GM18502 (cell line): ENCODE measurements around the gene RSPH6A.

ENCODE experiments used
- ATAC-seq: cut with Tn5 transposase; IDR thresholded peaks from one replicate; pipeline ENCODE4 v1.9.1; 2021; ENCODE audit warnings: mild to moderate bottlenecking; ENCODE audit not compliant: unreplicated experiment, poor library complexity

The RSPH6A gene

GRCh38 chr19:45782162-45782691 lies 32.9 kb downstream of the RSPH6A start, which contains the start of gene DMPK:
Gene DMPK, minus strand, starts transcription at chr19:45782490. Its CDS starts 138 bp downstream, at chr19:45782352.
- ATAC-seq: no peak

GRCh38 chr19:45781214-45782161 lies 33.6 kb downstream of the RSPH6A start:
- no peak for ATAC-seq

DNA sequence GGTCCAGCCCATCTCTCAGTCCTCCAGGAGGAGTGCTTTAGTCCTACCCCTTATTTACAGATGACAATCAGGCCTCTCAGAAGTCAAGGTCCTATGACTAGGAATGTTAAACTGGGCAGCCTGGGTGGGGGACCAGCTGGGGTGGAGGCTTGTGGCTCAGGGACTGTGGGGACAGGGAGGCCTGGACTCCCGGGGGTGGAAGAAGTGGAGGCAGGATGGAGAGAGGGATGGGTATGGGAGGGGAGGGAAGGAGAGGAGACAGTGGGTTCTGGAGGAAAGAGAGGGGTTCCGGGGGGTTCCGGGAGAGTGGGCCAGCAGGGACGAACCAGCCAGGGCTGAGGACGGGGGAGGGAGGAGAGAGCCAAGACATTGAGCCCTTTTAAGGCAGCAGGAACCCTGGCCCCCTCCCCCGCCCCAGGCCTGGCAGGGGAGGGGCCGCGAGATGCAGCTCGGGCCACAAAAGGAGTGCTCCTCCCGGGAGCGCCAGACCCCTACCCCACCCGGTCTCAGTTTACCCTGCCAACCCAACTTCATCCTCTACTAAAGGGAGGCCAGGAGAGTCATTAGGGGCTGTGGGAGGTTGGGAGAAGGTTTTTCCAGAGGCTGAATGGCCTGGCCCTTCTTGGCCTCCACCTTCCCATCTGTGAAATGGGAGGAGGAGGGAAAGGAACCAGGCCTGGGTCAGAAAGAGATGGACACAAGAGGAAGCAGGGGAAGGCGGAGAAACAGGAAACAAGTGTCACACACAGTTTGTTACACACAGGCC lies 34.5 kb downstream of the RSPH6A start:
- no peak for ATAC-seq

DNA sequence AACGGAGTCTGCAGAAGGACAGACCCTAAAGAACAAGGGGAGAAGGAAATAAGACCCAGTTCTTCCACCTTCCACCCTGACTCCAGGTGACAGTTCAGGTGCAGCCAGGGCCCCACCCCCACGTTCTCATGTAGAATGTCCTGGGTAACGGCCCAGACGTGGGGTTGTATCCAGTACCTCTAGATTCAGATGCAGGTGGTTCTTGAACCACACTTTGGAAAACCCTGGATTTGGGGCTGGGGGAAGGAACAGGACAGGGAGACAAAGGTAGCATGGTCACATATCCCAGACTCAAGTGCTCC lies 35.0 kb downstream of the RSPH6A start:
- no peak for ATAC-seq

DNA sequence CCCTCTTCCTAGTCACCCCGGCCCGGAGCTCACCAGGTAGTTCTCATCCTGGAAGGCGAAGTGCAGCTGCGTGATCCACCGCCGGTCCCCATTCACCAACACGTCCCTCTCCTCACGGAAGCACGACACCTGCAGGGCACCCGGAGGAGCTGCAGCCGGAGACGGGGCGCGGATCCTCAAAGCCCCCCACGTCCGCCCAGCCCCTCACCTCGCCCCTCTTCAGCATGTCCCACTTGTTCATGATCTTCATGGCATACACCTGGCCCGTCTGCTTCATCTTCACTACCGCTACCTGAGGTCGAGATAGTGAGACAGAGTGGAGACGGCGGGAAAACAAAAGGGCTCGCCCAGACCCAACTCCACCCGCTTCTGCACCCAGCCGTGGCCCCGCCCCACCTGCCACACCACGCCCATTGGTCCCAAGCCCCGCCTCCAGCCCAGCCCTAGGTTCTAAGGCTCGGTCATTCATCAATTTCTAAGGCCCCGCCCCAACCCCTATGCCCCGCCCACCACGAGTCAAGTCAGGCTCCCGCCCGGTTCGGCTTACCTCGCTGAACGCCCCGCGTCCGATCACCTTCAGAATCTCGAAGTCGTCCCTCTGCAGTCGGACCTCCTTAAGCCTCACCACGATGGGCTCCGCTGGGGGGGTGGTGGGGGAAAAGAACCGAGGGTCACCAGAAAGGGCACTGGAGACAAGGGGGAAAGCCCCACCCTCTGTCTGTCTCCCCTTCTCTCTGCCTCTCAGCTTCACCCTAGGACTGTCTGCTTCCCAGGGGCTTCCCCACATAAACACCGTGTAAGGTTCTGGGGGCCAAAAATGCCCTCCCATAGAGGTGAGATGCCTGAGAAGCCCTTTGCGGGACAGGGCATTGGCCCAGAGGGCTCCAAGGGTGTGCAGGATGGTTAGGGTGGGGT lies 35.6 kb downstream of the RSPH6A start:
- peak; percentile 76 for ATAC-seq

DNA sequence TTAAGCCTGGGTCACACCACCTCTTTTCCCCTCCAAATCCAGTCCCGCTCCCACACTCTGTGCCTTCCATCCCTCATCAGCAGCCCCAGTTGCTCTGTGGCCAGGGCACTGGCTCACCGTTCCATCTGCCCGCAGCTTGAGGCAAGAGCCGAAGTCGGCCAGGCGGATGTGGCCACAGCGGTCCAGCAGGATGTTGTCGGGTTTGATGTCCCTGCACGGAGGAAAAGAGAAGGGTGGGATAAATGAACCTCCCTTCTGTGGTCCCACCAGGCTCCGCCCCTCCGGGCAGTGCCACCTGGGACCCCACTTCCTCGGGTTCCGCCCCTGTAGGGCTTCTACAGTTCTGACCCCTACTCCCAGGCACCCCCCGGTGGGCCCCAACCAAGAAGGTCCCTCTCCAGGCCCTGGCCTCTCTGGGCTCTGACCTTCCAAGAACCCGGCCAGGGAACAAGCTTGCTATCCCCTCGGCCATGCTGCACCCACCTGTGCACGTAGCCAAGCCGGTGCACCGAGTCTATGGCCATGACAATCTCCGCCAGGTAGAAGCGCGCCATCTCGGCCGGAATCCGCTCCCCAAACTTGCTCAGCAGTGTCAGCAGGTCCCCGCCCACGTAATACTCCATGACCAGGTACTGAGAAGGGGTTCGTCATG lies 37.0 kb downstream of the RSPH6A start:
- no peak for ATAC-seq

GRCh38 chr19:45777395-45777961 lies 37.6 kb downstream of the RSPH6A start:
- ATAC-seq: no peak

GRCh38 chr19:45774765-45775164 lies 40.3 kb downstream of the RSPH6A start:
- ATAC-seq: no peak

GRCh38 chr19:45773384-45773783 lies 41.7 kb downstream of the RSPH6A start:
- ATAC-seq: no peak

DNA sequence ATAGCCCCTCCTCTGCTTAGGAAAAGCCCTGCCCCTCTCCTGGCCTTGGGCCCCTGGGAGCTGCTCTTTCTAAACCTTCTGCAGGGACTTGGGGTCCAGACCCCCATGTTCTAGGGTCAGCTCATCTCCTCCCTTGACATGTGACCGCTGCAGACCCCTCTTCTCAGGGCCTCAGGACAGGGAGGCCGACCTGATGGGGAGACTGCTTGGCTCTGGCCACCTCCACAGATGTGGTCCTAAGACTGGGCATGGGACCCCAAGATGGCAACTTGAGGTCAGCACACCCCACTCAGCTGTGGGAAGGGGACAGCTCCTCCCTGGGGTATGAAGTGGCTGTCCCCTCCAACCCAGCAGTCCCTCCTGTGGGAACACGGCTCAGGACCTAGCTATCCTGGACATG lies 42.2 kb downstream of the RSPH6A start:
- no peak for ATAC-seq

DNA sequence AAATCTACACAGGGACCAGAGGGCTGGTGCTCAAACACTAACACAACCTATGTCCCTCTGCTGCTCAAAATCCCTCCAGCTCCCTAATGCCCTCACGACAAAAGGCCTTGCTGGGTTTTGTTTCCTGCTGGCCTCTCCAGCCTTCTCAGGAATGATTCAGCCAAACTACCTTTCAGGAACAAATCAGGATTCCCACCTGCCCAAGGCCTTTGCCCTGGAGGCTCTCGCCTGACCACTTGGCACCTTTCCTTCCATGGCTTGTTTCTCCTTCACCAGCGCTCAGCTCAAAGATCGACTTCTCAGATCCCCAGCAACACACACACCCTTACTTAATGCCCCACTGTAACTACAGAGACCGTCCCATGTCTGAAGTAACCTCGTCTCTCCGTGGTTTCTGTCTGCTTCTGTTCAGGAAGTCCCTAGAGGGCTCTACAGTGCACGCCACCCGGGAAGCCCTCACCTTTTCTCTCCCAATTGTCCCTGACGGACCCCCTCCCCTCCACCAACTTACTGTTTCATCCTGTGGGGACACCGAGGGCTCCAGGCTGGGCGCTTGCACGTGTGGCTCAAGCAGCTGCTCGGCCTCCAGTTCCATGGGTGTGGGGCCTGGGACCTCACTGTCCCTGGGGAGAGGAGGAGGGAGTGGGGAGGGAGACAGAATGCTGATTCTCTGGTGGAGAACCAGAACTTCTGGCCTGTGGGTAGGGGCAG lies 42.8 kb downstream of the RSPH6A start:
- no peak for ATAC-seq

DNA sequence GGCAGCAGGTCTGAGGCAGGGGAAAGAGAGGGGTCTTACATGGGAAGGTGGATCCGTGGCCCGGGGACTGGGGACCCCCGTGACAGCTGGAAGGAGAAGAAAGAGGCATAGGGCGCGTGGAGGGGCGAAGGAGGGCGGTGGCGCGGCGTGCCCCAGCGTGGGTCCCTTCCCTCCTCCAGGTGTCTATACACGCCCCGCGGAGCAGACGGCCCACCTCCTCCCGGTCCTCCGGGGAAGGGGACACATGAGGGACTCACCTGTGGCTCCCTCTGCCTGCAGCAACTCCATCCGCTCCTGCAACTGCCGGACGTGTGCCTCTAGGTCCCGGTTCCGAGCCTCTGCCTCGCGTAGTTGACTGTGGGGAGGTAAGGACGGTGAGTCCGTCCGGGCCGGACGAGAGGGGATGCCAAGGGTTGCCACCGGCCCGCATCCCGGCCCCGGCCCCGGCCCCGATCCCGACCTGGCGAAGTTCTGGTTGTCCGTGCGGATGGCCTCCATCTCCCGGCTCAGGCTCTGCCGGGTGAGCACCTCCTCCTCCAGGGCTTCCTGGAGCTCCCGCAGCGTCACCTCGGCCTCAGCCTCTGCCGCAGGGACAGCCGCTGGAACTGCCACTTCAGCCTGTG lies 43.7 kb downstream of the RSPH6A start:
- ATAC-seq: no peak

DNA sequence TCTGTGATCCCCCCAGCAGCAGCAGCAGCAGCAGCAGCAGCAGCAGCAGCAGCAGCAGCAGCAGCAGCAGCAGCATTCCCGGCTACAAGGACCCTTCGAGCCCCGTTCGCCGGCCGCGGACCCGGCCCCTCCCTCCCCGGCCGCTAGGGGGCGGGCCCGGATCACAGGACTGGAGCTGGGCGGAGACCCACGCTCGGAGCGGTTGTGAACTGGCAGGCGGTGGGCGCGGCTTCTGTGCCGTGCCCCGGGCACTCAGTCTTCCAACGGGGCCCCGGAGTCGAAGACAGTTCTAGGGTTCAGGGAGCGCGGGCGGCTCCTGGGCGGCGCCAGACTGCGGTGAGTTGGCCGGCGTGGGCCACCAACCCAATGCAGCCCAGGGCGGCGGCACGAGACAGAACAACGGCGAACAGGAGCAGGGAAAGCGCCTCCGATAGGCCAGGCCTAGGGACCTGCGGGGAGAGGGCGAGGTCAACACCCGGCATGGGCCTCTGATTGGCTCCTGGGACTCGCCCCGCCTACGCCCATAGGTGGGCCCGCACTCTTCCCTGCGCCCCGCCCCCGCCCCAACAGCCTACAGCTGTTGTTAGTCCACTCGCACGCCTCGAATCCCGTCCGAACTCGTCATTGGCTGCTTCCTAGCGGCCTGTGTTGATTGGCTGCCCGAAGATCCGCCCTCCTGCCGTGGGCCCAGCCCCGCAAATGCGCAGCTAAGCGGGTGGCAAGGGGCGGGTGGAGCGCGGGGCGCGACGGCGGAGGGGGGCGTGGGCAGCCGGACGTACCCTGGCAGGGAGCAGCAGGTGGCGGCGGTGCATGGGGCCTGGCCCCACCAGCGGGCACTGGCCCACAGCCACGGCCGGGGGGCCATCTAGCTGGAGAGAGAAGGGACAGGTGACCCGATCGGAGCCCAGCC lies 44.7 kb downstream of the RSPH6A start:
- ATAC-seq: peak; percentile 56

GRCh38 chr19:45769821-45770191 lies 45.3 kb downstream of the RSPH6A start:
- peak; percentile 7 for ATAC-seq

DNA sequence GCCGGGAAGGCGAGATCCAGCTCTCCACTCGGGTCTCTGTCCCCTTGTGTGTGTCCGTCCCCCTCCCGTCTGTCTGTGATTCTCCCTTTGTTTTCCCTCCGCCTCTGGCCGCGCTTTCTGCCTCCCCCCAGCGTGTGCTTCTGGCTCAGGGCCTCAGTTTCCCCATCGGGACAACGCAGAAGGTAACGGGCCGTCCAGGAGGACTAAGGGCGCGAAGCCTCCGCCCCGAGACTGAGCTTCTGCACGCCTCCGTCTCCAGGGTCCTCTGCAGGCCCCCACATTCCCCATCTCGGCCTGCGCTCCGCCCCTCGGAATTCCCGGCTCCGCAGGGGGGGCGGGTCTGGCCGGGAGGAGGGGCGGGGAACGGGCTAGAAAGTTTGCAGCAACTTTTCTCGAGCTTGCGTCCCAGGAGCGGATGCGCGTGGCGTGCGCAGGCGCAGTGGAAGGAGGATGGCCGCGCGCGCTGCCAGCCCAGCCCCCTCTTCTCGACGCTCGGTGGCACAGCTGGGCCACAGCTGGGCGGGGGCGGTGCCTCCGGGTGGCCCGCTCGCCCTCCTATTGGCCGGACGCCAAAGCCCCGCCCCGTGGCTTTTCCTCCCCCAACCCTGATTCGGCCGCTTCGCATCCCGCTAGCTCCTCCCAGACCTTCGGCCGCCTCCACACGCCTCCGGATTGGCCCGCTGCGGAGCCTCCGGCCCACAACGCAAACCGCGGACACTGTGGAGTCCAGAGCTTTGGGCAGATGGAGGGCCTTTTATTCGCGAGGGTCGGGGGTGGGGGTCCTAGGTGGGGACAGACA lies 45.9 kb downstream of the RSPH6A start, which contains the start of gene SIX5:
SIX5 (minus strand) TSS at position 269 of the 799 bp plus-strand sequence. CDS start 408 bp downstream, outside the sequence.
- ATAC-seq: peak; percentile 54

DNA sequence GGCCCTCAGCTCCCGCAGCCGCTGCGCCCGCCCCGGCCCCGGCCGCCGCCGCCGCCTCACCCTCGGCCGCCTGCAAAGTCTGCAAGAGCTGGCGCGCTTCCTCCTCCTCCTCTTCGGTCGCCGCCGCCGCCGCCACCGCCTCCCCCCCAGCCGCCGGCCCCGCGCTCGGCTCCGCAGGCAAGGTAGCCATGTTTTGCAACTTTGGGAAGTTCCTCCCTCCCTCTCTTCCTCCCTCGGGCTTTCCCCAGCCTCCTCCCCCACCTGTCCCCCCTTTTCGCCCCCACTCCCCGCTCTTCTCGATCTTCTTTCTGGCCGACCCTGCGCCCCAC lies 46.5 kb downstream of the RSPH6A start:
- no peak for ATAC-seq
